GM21528 (cell line): ENCODE measurements around the gene GNB1.
"Not testable (repeated sequence)": the region's sequence is repeated elsewhere in the genome, so short reads cannot be mapped to it uniquely, and the experiment has no call there.

ENCODE experiments used
- ATAC-seq: cut with Tn5 transposase; IDR thresholded peaks from one replicate; pipeline ENCODE4 v1.9.1; 2021; ENCODE audit warnings: mild to moderate bottlenecking, moderate library complexity; ENCODE audit not compliant: unreplicated experiment, low FRiP score

The GNB1 gene

GRCh38 chr1:1752636-1753606 lies 138.0 kb downstream of the GNB1 start:
- ATAC-seq, result no peak

GRCh38 chr1:1752190-1752589 lies 138.7 kb downstream of the GNB1 start:
- no peak for ATAC-seq

DNA sequence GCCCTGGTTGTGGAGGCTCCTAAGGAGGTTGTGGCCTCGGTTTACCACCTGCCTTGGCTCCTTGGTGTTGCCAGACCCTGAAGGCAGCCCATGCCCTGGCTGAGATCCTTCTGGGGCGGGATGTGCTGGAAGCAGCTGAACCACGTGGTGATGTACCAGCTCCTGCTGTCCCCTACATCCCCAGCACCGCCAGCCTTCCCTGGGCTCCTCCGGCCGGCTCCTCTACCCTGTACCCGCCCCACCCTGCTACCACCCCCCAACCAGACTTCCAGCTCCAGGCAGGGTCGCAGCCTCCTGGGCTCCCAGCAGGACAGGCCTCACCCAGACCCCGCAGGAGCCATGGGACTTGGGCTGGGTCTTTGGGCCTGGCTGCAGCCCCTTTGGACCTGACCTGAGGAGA lies 140.9 kb downstream of the GNB1 start:
- not testable (repeated sequence) for ATAC-seq

GRCh38 chr1:1748686-1749321 lies 142.1 kb downstream of the GNB1 start:
- ATAC-seq, result no peak

DNA sequence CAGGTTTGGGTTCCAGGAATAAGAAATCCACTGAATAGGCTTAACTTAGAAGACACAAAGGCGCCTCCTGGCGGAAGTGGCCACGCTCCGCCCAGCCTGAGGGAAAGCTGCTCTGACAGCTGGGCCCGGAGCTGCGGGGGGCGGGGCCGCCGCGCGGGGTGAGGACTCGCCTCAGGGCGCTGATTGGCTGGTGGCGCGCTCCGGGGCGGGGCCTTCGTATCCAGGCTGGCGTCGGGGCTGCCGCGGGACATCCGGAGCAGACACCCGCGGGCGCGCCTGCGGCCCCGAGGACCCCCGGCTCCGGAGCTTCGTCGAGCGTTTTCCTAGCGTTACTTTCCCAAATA lies 144.3 kb downstream of the GNB1 start:
- ATAC-seq, result peak; percentile 74

GRCh38 chr1:1745651-1746565 lies 145.0 kb downstream of the GNB1 start:
- peak; percentile 70 for ATAC-seq

- ATAC-seq, result not testable (repeated sequence)
Observed at GRCh38 chr1:1742529-1742928, 148.4 kb downstream of the GNB1 start.

GRCh38 chr1:1741013-1741412 lies 149.9 kb downstream of the GNB1 start:
- ATAC-seq, result not testable (repeated sequence)

DNA sequence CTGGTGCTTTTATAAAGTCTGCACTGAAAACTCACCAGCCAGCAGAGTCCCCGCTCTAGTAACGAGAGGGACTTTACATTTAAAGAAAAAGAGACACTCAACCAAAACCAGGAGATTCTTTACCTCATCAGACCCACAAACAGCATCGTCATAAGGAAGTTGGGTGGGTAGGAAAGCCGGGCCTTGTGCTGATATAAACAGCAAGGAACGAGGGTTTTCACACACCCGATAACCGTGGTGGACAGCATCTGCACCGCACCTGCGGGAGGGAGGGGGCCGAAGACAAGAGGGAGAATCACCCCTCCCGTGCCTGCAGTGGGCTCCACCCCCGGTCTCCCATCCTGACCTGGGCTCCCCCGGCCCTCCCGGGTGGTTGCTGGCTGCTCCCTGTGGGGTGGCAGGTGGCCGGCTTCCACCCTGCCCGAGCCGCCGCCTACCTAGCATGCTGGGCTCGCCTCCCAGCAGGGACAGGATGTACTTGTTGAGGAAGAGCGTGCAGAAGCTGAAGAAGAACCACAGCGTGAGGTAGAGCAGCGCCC lies 152.0 kb downstream of the GNB1 start:
- not testable (repeated sequence) for ATAC-seq

GRCh38 chr1:1737675-1738590 lies 153.0 kb downstream of the GNB1 start:
- ATAC-seq, result not testable (repeated sequence)
